Glomerular visceral epithelial cell (primary cell): ENCODE data around the gene CIAO3.

Experiments used
- DNase-seq: peaks from one replicate; pipeline ENCODE4 v3.0.0-alpha.2; 2016; ENCODE audit errors: extremely low spot score

The CIAO3 gene

DNA sequence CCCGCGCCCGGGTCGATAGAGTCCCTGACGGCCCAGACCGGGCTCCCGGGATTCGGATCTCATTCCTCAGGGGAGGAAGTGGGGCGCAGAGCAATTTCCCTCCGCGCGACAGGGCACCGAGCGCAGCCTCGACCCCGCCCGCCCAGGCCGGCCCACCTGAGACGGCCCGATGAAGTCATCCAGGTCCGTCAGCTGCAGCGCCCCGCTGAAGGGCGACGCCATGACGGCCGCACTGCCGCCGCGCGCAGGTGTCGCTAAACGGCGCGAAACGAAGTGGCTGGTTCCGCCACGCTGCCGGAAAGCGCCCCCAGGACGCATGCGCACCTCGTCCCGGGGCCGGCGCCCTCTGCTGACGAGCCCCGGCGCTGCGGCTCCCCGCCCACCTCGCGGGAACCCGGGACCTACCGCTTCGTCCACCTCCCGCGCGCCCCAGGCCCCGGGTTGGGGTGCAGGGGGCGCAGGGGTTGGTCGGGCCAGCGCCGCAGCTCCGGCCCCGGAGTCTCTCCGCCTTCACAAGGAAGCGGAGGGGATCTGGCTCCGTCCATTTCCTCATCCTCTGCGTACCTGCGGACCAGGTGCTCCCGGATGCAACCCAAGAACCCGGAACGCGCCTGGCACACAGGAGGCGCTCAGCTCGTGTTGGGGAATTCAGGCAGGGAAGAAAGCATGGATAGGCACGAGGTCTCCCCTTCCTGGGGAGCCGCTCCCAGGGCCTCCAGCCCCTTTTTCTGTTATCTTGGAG, at the start of gene CIAO3:
CIAO3 (minus strand) TSS at position 234 of the 742 bp plus-strand sequence; CDS start at position 222, 12 bp downstream.
- peak; percentile 90 for DNase-seq

DNA sequence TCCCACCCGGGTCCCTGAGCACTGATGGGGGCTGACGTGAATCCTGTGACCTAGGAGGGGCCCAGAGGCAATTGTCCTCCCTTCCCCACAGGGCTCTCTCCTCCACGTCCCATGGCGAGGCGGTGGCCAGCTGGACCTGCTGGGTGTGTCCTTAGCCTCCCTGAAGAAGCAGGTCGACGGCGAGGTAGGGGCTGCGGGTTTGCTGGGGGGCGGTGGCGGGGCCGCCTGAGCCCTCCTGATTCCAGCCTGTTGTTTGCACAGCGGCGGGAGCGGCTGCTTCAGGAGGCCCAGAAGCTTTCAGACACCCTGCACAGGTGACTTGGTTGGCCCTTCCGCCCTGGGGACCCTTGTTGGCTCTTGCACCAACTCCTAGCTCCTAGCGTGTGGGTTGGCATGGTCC, 49.3 kb upstream of the CIAO3 start:
- DNase-seq: no peak

GRCh38 chr16:789191-789850, 48.5 kb upstream of the CIAO3 start:
- no peak for DNase-seq

DNA sequence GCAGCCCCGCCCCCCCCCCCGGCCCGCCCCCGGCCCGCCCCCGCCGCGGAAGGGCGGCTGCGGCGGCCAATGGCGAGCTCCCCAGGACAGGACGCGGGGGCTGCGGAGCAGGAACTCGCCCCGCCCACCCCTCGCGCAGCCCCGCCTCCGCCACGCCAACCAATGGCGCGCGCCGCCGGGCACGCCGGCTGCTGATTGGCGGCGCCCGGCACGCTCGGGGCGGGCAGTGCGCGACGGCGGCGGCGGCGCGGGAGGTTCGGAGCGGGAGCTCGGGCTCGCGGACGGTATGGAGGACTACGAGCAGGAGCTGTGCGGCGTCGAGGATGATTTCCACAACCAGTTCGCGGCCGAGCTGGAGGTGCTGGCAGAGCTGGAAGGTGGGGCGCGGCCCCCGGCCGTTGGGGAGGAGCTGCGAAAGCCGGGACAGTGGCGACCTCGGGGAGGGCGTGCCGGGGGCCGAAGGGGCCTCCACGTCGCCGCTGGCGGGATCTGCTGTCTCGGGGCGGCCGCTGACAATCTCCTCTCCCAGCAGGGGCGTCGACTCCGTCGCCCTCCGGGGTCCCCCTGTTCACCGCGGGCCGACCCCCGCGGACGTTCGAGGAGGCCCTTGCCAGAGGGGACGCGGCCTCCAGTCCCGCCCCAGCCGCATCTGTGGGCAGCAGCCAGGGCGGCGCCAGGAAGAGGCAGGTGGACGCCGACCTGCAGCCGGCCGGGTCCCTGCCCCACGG, 47.8 kb upstream of the CIAO3 start, which contains the start of gene CHTF18:
CHTF18 (plus strand) TSS at position 222 of the 728 bp plus-strand sequence; CDS start at position 287, 65 bp downstream.
- peak; percentile 94 for DNase-seq

DNA sequence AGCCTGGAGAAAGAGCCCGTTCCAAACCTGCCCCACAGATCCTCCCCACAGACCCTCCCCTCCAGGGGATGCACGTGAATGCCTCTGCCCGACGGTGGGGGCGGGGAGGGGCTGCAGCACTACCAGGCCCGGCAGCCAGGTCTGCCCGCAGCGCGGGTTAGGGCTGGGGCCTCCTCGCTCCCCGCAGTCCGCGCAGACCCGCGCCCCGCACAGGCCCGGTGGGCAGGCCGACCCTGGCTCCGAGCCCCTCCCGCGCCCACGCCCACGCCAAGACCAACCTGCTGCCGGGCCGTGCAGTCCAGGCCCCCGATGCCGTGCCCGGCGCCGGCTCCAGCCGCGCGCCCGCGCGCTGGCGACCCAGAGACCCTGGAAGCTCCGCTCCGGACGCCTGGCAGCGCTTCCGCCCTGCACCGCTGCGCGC, 47.2 kb upstream of the CIAO3 start, which contains the start of gene RPUSD1:
RPUSD1 (minus strand) TSS at position 404 of the 421 bp plus-strand sequence. CDS start 644 bp downstream, outside the sequence.
- DNase-seq: no peak

- no peak for DNase-seq
Observed at GRCh38 chr16:787321-787966, 46.6 kb upstream of the CIAO3 start.

- peak; percentile 56 for DNase-seq
Observed at GRCh38 chr16:785563-786535, 45.1 kb upstream of the CIAO3 start.

- no peak for DNase-seq
Observed at GRCh38 chr16:784431-784830, 43.6 kb upstream of the CIAO3 start.

- no peak for DNase-seq
Observed at GRCh38 chr16:783404-784161, 42.8 kb upstream of the CIAO3 start.

GRCh38 chr16:782766-783403, 42.1 kb upstream of the CIAO3 start:
- DNase-seq: no peak

GRCh38 chr16:782258-782657, 41.5 kb upstream of the CIAO3 start:
- no peak for DNase-seq

DNA sequence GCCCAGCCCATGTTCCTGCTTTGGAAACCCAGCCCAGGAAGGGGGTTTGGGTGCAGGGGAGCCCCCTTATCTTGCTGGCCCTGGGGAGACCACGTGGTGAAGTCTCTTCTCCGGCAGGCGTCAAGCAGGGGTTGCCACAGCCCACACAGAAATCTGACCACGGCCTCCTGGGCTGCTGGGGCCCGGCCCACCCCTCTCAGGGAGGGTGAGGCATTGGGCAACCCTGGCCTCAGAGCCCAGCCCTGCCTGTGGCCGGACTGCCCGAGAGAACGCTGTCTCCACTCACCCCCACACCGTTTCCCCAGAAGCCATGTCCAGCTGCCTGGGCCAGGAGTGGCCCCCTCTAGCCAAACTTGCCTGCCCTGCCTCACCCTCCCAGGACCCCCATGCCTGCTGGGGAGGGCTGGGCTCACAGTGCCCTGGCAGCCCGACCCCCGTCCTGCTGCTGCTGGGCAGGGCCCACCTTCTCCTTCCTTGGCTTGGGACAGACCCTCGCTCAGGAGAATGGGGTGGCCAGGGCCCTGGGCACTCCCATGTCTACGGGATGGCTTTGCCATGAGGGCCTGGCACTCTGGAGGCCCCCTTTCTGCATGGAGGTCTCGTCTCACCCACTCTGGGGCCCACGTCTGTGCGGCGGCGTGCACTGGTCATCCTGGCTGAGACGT, 40.7 kb upstream of the CIAO3 start:
- no peak for DNase-seq

- DNase-seq: no peak
Observed at GRCh38 chr16:780296-780695, 39.5 kb upstream of the CIAO3 start.

- no peak for DNase-seq
Observed at GRCh38 chr16:779561-779960, 38.8 kb upstream of the CIAO3 start.

- no peak for DNase-seq
Observed at GRCh38 chr16:778909-779527, 38.2 kb upstream of the CIAO3 start.

GRCh38 chr16:778447-778846, 37.6 kb upstream of the CIAO3 start:
- no peak for DNase-seq

- peak; percentile 50 for DNase-seq
Observed at GRCh38 chr16:777826-778225, 37.0 kb upstream of the CIAO3 start.

- DNase-seq: no peak
Observed at GRCh38 chr16:776824-777223, 36.0 kb upstream of the CIAO3 start.
